ENCODE measurements around the gene BCAS1. TPM values are rescaled to one million over a fixed set of nuclear protein-coding genes. Genes with fewer than 3 reads are reported as not detected.

Gene BCAS1
- total and polyA plus RNA-seq, 2 donors (not counting 1 experiment from before 2014, with no cell fraction given), result 0.97 to 1.1 TPM

DNA sequence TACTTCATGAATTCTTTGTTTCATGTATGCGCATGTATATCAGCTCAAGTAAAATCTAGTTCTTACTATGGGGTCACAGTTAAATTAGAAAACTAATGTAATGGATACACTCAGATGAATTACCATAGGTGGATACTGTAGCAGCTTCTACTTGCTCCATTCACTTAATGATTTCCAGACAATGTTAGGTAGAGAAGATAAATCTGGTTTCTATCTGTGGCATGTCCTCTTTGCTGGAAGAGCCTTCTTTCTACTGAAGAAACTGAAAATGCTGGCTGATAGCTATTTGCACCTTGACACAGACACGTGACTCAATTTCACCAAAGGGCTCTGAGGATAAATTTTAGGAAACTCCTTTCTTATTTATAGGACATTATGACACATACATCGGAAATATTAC, 49.5 kb downstream of the BCAS1 start:
- POLR2A ChIA-PET, result no interaction called here
- no peak overlapping the region for H3K4me3 ChIP-seq (ENCODE audit: control extremely low read depth in 1 of 5, extremely low read depth in 1 of 5, insufficient read depth in 1 of 5, low read depth in 2 of 5, low read length in 4 of 5)
- no peaks in the 10 kb centered on the region for H3K27me3 ChIP-seq (replicated peaks in 1 of 4; ENCODE audit: control extremely low read depth in 1 of 4, control insufficient read depth in 3 of 4, insufficient read depth in 4 of 4, low read length in 3 of 4)
- no peak for ATAC-seq (ENCODE audit: low read depth)
- H3K4me1 ChIP-seq (ENCODE audit: control insufficient read depth in 2 of 2, insufficient read depth in 2 of 2, low read length in 2 of 2), result peaks cover 17 to 25% of the 10 kb centered on the region in 2 donors
- no peak overlapping the region for H3K27ac ChIP-seq (ENCODE audit: low read length in 2 of 2)
- TF ChIP-seq CTCF (IDR thresholded peaks at IDR 0.05), result no peak
- no peak for TF ChIP-seq EZH2 (IDR thresholded peaks at IDR 0.05; ENCODE audit: borderline replicate concordance, insufficient read depth, low read depth, low read length, poor library complexity, severe bottlenecking)
- no peak for DNase-seq
- H2AFZ ChIP-seq (ENCODE audit: insufficient read depth, low read depth, low read length, poor library complexity, severe bottlenecking), result no peak overlapping the region
- Mint-ChIP-seq H3K4me3 (no peak overlapping the region), H3K27me3 (peaks cover 6% of the 10 kb centered on the region), H3K27ac (no peak overlapping the region), H3K9me3 (ENCODE audit: insufficient read depth) (no peaks in the 10 kb centered on the region), H3K4me1 (peaks cover 22% of the 10 kb centered on the region)
- no peaks in the 10 kb centered on the region for H3K79me2 ChIP-seq (ENCODE audit: control insufficient read depth, insufficient read depth, low read length)
- H3K36me3 ChIP-seq (replicated peaks in 1 of 2; ENCODE audit: control extremely low read depth in 1 of 2, control insufficient read depth in 1 of 2, extremely low read depth in 1 of 2, insufficient read depth in 2 of 2, low read length in 1 of 2), result no peaks in the 10 kb centered on the region
- H3K4me2 ChIP-seq (replicated peaks; ENCODE audit: low read depth, low read length, poor library complexity, severe bottlenecking), result no peak overlapping the region
- intact Hi-C loops (cut with micrococcal nuclease), result no loop called here
- no peaks in the 10 kb centered on the region for H4K20me1 ChIP-seq (ENCODE audit: control insufficient read depth, insufficient read depth, low read length, poor library complexity, severe bottlenecking)
- H3K9ac ChIP-seq (ENCODE audit: low read length), result no peak overlapping the region
- no CpG with 5 or more reads among the region's 3 CpGs for WGBS (ENCODE audit: insufficient coverage)
- no peaks in the 10 kb centered on the region for H3K9me3 ChIP-seq (ENCODE audit: control extremely low read depth in 1 of 3, control insufficient read depth in 2 of 3, insufficient read depth in 1 of 3, low read length in 2 of 3)
- CTCF ChIA-PET, result no interaction called here

DNA sequence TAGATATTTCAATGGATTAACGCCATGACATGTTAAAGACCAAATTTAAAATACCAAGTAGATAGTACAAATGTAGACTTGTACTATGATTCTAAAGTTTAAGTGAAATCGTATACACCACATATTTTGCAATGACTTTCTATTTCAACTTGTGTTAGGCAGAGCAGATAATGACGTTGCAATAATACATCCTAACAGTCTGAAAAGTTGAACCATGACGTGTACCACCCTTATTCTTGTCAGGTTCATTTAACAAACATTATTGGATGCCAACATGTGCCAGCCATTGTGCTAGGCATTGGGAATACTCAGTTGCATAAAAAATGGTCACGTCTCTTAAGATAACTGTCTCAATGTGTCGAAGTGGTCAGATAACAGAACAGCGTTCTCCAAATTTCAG, 50.0 kb downstream of the BCAS1 start:
- 100% methylated on average over 2 of the region's 7 CpGs for WGBS (ENCODE audit: insufficient coverage)
- no peak overlapping the region for H3K4me2 ChIP-seq (replicated peaks; ENCODE audit: low read depth, low read length, poor library complexity, severe bottlenecking)
- no peak for ATAC-seq (ENCODE audit: low read depth)

More for the DNA sequence above, 50.0 kb downstream of the BCAS1 start:
- Histone ChIP-seq H3K27ac (ENCODE audit: low read length in 2 of 2) (no peak overlapping the region), H3K79me2 (ENCODE audit: control insufficient read depth, insufficient read depth, low read length) (no peaks in the 10 kb centered on the region), H3K4me3 (ENCODE audit: control extremely low read depth in 1 of 5, extremely low read depth in 1 of 5, insufficient read depth in 1 of 5, low read depth in 2 of 5, low read length in 4 of 5) (no peak overlapping the region), H3K27me3 (replicated peaks in 1 of 4; ENCODE audit: control extremely low read depth in 1 of 4, control insufficient read depth in 3 of 4, insufficient read depth in 4 of 4, low read length in 3 of 4) (no peaks in the 10 kb centered on the region), H3K4me1 (ENCODE audit: control insufficient read depth in 2 of 2, insufficient read depth in 2 of 2, low read length in 2 of 2) (peaks cover 17 to 25% of the 10 kb centered on the region in 2 donors), H3K36me3 (replicated peaks in 1 of 2; ENCODE audit: control extremely low read depth in 1 of 2, control insufficient read depth in 1 of 2, extremely low read depth in 1 of 2, insufficient read depth in 2 of 2, low read length in 1 of 2) (no peaks in the 10 kb centered on the region), H3K9ac (ENCODE audit: low read length) (no peak overlapping the region), H4K20me1 (ENCODE audit: control insufficient read depth, insufficient read depth, low read length, poor library complexity, severe bottlenecking) (no peaks in the 10 kb centered on the region), H3K9me3 (ENCODE audit: control extremely low read depth in 1 of 3, control insufficient read depth in 2 of 3, insufficient read depth in 1 of 3, low read length in 2 of 3) (no peaks in the 10 kb centered on the region), H2AFZ (ENCODE audit: insufficient read depth, low read depth, low read length, poor library complexity, severe bottlenecking) (no peak overlapping the region)
- H3K4me1 Mint-ChIP-seq, result peaks cover 22% of the 10 kb centered on the region
- intact Hi-C loops (cut with micrococcal nuclease), result no loop called here
- no peak overlapping the region for H3K4me3 Mint-ChIP-seq
- H3K9me3 Mint-ChIP-seq (ENCODE audit: insufficient read depth), result no peaks in the 10 kb centered on the region
- H3K27me3 Mint-ChIP-seq, result peaks cover 6% of the 10 kb centered on the region
- no peak for TF ChIP-seq CTCF (IDR thresholded peaks at IDR 0.05)
- no peak for TF ChIP-seq EZH2 (IDR thresholded peaks at IDR 0.05; ENCODE audit: borderline replicate concordance, insufficient read depth, low read depth, low read length, poor library complexity, severe bottlenecking)
- CTCF ChIA-PET, result no interaction called here
- no peak overlapping the region for H3K27ac Mint-ChIP-seq
- no peak for DNase-seq
- POLR2A ChIA-PET, result no interaction called here

Data from B cell (primary cell).